ENCODE measurements around the gene TUBA3D. TPM values are rescaled to one million over a fixed set of nuclear protein-coding genes. Genes with fewer than 3 reads are reported as not detected.
"Not testable (repeated sequence)": the region's sequence is repeated elsewhere in the genome, so short reads cannot be mapped to it uniquely, and the experiment has no call there.

Gene TUBA3D
- total and polyA plus RNA-seq, 10 of the 15 experiments (the other 5 are each of a cell fraction or from before 2014, with no cell fraction given): 0.04 to 0.37 (median 0.20) TPM; not detected in 6

DNA sequence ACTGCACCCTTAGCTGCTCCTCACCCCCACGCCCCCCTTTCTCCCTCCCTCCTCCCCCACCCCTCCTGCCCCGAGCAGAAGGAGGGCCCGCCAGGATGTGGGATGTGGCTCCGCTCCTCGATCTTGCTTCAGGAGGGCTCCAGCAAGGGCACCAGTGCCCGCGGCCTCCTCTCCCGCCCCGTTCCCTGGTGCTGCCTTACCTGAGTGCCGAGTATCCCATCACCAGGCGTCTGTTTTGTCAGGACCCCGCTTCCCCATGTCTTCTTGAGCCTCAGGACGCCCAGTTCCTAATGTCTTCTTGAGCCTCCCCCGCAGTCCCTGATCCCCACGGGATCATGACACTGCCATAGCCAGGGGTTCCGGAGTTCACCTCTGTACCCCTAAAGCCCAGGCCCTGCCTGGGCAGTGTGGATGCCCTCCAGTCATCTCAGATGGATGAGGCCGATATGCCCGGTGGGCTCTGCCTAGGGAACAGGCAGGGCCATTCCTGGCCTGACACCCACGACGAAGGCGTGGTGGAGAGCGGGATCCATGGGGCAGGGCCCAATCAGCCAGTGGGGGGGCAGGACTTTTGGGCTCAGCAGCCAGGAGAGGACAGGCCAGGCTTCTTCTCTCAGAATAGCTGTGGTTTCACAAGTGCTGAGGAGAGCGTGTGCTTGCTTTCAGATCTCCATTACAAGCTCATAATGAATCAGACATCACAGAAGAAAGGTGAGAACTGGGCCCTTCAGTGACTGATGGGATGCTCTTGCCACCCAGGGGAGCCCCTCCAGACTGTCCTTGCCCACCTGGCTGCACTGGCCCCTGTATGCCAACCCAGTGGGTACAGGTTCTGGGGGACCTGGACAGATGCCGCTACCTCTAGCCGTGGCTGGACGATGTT is 53.3 kb downstream of the TUBA3D start:
- Histone ChIP-seq H3K4me3 (peak overlapping the region; percentile 55), H3K27ac (ENCODE audit: control insufficient read depth, insufficient read depth) (peak overlapping the region; percentile 75), H3K9ac (ENCODE audit: control insufficient read depth, insufficient read depth, low read length) (peak overlapping the region; percentile 39; the same call in 1 of the 2 replicates), H2AFZ (ENCODE audit: control insufficient read depth, low read depth, low read length) (0 out of 2 replicates have a peak overlapping the region, but pooled peaks have one; percentile 5), H3K4me2 (ENCODE audit: control insufficient read depth, insufficient read depth) (peak overlapping the region; percentile 75)
- FAIRE-seq (peak; percentile 98), DNase-seq (ENCODE audit: low read depth, low spot score) (peak; percentile 32), ATAC-seq (peak; percentile 77)
- ChIA-PET SMC1A (ENCODE audit: uncharacterized antibody, unreplicated experiment) (interaction anchor here (1.0 to 1.6 kb wide), 2 partner anchors 9 to 436 kb away, joined by 3 to 4 read pairs; partner anchors contain the start of gene FAM168B), RAD21 (ENCODE audit: unreplicated experiment) (interaction anchor here (0.7 to 1.5 kb wide), 2 partner anchors 36 to 138 kb away, joined by 3 read pairs; no protein-coding TSS in a partner anchor), POLR2A (interaction anchor here (1.1 kb wide), 1 partner anchor 153 kb away, joined by 4 read pairs; no protein-coding TSS in a partner anchor), CTCF (interaction anchor here (1.3 to 4.1 kb wide), 3 partner anchors 31 to 116 kb away, joined by 3 to 25 read pairs (median 6); partner anchors contain the start of gene MZT2A)
- not testable (repeated sequence) for H4K20me1 ChIP-seq (ENCODE audit: control insufficient read depth, insufficient read depth); H3K9me3 ChIP-seq (replicated peaks; ENCODE audit: control insufficient read depth, insufficient read depth, low read length); H3K4me1 ChIP-seq (ENCODE audit: control insufficient read depth, insufficient read depth, low read length); H3K36me3 ChIP-seq (ENCODE audit: control insufficient read depth in 2 of 2, insufficient read depth in 2 of 2, low read length in 1 of 2); H3K79me2 ChIP-seq (ENCODE audit: control insufficient read depth, insufficient read depth, low read length); BruUV-seq (replicated peaks); H3K27me3 ChIP-seq (replicated peaks in 1 of 2; ENCODE audit: control insufficient read depth in 2 of 2, insufficient read depth in 2 of 2, low read length in 1 of 2)
- WGBS (ENCODE audit: insufficient coverage, insufficient replicate concordance, low lambda C conversion rate, missing lambda C conversion rate): 45% methylated on average over 21 of the region's 26 CpGs
- in situ Hi-C loops (cut with MboI) (loop anchor here (5.0 kb wide), 1 partner anchor 1392 kb away; no protein-coding TSS in a partner anchor), intact Hi-C loops (cut with micrococcal nuclease; ENCODE audit: unreplicated experiment) (loop anchor here (5.0 kb wide), 1 partner anchor 117 kb away; no protein-coding TSS in a partner anchor)
- TF ChIP-seq HCFC1 (IDR thresholded peaks at IDR 0.05; ENCODE audit: low read length) (0 out of 2 replicates have a peak, but pooled peaks have one; percentile 10), DPF2 (IDR thresholded peaks at IDR 0.05) (peak; percentile 79; the same call in 1 of the 2 replicates), MEF2B (IDR thresholded peaks at IDR 0.05; ENCODE audit: partially characterized antibody, poor library complexity, severe bottlenecking) (peak; percentile 68), NR2F1 (conservative IDR thresholded peaks at IDR 0.05) (0 out of 2 replicates have a peak, but pooled peaks have one; percentile 13), IKZF2 (IDR thresholded peaks at IDR 0.05) (peak; percentile 53 to 68; a peak in 2 of 4 replicates), BACH1 (IDR thresholded peaks at IDR 0.05; ENCODE audit: borderline replicate concordance) (peak; percentile 32; the same call in 1 of the 2 replicates), JUNB (IDR thresholded peaks at IDR 0.05) (peak; percentile 50), MTA2 (IDR thresholded peaks at IDR 0.05; ENCODE audit: low read depth) (peak; percentile 75), IKZF1 (conservative IDR thresholded peaks at IDR 0.05) (peak; percentile 63), ZNF217 (IDR thresholded peaks at IDR 0.05) (0 out of 2 replicates have a peak, but pooled peaks have one; percentile 23), RUNX3 (IDR thresholded peaks at IDR 0.05; ENCODE audit: low read length) (peak; percentile 83), SPI1 (IDR thresholded peaks at IDR 0.05; ENCODE audit: borderline replicate concordance, insufficient read depth, low read depth, low read length) (peak; percentile 53; the same call in 1 of the 2 replicates), ATF7 (IDR thresholded peaks at IDR 0.05; ENCODE audit: low read depth) (peak; percentile 26; the same call in 1 of the 2 replicates), EP300 (IDR thresholded peaks at IDR 0.05; ENCODE audit: borderline replicate concordance in 1 of 2, control insufficient read depth in 1 of 2, low read depth in 2 of 2, low read length in 2 of 2) (peak in 1 of 2 experiments; percentile 55; a peak in 1 of 4 replicates), YY1 (IDR thresholded peaks at IDR 0.05; ENCODE audit: low read depth, low read length) (0 out of 2 replicates have a peak, but pooled peaks have one; percentile 26)
- TF ChIP-seq, protein P1, sequence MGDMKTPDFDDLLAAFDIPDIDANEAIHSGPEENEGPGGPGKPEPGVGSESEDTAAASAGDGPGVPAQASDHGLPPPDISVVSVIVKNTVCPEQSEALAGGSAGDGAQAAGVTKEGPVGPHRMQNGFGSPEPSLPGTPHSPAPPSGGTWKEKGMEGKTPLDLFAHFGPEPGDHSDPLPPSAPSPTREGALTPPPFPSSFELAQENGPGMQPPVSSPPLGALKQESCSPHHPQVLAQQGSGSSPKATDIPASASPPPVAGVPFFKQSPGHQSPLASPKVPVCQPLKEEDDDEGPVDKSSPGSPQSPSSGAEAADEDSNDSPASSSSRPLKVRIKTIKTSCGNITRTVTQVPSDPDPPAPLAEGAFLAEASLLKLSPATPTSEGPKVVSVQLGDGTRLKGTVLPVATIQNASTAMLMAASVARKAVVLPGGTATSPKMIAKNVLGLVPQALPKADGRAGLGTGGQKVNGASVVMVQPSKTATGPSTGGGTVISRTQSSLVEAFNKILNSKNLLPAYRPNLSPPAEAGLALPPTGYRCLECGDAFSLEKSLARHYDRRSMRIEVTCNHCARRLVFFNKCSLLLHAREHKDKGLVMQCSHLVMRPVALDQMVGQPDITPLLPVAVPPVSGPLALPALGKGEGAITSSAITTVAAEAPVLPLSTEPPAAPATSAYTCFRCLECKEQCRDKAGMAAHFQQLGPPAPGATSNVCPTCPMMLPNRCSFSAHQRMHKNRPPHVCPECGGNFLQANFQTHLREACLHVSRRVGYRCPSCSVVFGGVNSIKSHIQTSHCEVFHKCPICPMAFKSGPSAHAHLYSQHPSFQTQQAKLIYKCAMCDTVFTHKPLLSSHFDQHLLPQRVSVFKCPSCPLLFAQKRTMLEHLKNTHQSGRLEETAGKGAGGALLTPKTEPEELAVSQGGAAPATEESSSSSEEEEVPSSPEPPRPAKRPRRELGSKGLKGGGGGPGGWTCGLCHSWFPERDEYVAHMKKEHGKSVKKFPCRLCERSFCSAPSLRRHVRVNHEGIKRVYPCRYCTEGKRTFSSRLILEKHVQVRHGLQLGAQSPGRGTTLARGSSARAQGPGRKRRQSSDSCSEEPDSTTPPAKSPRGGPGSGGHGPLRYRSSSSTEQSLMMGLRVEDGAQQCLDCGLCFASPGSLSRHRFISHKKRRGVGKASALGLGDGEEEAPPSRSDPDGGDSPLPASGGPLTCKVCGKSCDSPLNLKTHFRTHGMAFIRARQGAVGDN (IDR thresholded peaks at IDR 0.05): peak; percentile 63
- TF ChIP-seq, protein P2, sequence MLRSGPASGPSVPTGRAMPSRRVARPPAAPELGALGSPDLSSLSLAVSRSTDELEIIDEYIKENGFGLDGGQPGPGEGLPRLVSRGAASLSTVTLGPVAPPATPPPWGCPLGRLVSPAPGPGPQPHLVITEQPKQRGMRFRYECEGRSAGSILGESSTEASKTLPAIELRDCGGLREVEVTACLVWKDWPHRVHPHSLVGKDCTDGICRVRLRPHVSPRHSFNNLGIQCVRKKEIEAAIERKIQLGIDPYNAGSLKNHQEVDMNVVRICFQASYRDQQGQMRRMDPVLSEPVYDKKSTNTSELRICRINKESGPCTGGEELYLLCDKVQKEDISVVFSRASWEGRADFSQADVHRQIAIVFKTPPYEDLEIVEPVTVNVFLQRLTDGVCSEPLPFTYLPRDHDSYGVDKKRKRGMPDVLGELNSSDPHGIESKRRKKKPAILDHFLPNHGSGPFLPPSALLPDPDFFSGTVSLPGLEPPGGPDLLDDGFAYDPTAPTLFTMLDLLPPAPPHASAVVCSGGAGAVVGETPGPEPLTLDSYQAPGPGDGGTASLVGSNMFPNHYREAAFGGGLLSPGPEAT (IDR thresholded peaks at IDR 0.05; ENCODE audit: low read depth): peak; percentile 67; the same call in 1 of the 2 replicates
